K562 treated with DMSO at 1 percent for 4 hours (cell line): Measurements from ENCODE around the gene GADD45B. TPM values are rescaled to one million over a fixed set of nuclear protein-coding genes. Genes with fewer than 3 reads are reported as not detected.

Experiments used
- total RNA-seq: library from RNA; unstranded; fragments of 300-600 nt; gene quantifications from 2 replicates; pipeline ENCODE4 v1.2.3, GENCODE V29; 2022; ENCODE audit not compliant: insufficient read depth

Gene GADD45B
- 10.9 and 16.1 TPM in 2 replicates for total RNA-seq

GRCh38 chr19:2475702-2476450, at the start of gene GADD45B:
TSS of gene GADD45B (plus strand) at chr19:2476127. CDS start at chr19:2476359, 232 bp downstream.

GRCh38 chr19:2427429-2428320, 48.3 kb upstream of the GADD45B start, which contains the start of gene TIMM13:
TSS of gene TIMM13 (minus strand) at chr19:2427586. CDS start at chr19:2427533, 53 bp downstream.

Other genes starting within 250 kb of the GADD45B start
- 161 and 165 TPM in 2 replicates for gene PLEKHJ1, start 239.8 kb upstream of the GADD45B start, total RNA-seq
- 91.7 and 92.4 TPM in 2 replicates for gene SF3A2, start 239.3 kb upstream of the GADD45B start, total RNA-seq
- gene AMH, start 226.8 kb upstream of the GADD45B start, total RNA-seq, result 29.5 and 37.7 TPM in 2 replicates
- gene JSRP1, start 219.7 kb upstream of the GADD45B start, total RNA-seq, result not detected in 2 replicates
- gene PEAK3, start 194.0 kb upstream of the GADD45B start, total RNA-seq, result not detected in 2 replicates
- gene LINGO3, start 168.0 kb upstream of the GADD45B start, total RNA-seq, result 0.57 and 1.7 TPM in 2 replicates
- 318 and 387 TPM in 2 replicates for gene LSM7, start 147.5 kb upstream of the GADD45B start, total RNA-seq
- gene SPPL2B, start 147.4 kb upstream of the GADD45B start, total RNA-seq, result 63.0 and 78.0 TPM in 2 replicates
- 0.39 and 1.7 TPM in 2 replicates for gene TMPRSS9, start 115.9 kb upstream of the GADD45B start, total RNA-seq
- gene TIMM13, start 48.5 kb upstream of the GADD45B start, total RNA-seq, result 57.8 and 67.6 TPM in 2 replicates
- gene LMNB2, start 19.2 kb upstream of the GADD45B start, total RNA-seq, result 65.6 and 72.4 TPM in 2 replicates
- gene GNG7, start 226.6 kb downstream of the GADD45B start, total RNA-seq, result 0.28 and 0.48 TPM in 2 replicates
- gene DIRAS1, start 245.2 kb downstream of the GADD45B start, total RNA-seq, result 3.9 and 4.3 TPM in 2 replicates